Inflammatory macrophage treated with lipopolysaccharide for 4 hours (primary cell): ENCODE results near the gene PIP5K1C.
"Not testable (repeated sequence)": the region's sequence is repeated elsewhere in the genome, so short reads cannot be mapped to it uniquely, and the experiment has no call there.

ENCODE experiments used
- DNase-seq: peaks from one replicate; pipeline ENCODE4 v3.0.0-alpha.2; 2020

Gene PIP5K1C

DNA sequence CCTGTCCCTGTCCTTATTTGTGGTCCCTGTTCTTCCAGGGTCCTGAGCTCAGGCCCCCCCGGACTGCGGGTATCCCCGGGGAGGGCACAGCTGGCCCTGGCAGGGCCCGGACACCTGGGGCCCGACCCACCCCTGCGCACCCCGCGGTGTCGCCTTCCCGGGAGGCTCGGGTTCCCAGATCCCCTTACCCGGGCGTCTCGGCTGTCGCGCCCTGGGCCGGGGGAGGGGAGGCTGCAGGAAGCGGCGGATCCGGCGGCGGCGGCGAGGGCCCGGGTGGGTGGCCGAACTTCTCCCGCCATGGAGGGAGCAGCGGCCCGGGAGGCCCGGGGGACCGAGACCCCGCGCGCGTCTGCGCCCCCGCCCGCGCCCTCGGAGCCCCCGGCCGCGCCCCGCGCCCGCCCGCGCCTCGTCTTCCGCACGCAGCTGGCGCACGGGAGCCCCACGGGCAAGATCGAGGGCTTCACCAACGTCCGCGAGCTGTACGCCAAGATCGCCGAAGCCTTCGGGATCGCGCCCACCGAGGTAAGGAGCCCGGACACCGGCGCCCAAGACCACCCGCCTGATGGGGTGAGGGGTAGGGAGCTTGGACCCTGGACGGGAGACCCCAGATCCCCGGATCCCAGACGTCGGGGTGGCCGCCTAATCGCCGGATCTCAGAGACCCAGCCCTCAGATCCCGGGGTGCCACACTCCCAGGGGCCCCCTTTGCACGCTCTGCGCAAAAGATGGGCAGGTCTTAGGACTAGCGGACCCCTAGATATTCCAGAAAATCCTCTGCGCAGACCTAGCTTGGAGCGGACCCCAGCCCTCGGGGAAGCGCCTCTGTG is 114.8 kb downstream of the PIP5K1C start, which contains the start of gene GIPC3:
Gene GIPC3 (plus strand): TSS at position 178 of the 826 bp plus-strand sequence. CDS start 120 bp downstream, at position 298.
- DNase-seq = no peak

DNA sequence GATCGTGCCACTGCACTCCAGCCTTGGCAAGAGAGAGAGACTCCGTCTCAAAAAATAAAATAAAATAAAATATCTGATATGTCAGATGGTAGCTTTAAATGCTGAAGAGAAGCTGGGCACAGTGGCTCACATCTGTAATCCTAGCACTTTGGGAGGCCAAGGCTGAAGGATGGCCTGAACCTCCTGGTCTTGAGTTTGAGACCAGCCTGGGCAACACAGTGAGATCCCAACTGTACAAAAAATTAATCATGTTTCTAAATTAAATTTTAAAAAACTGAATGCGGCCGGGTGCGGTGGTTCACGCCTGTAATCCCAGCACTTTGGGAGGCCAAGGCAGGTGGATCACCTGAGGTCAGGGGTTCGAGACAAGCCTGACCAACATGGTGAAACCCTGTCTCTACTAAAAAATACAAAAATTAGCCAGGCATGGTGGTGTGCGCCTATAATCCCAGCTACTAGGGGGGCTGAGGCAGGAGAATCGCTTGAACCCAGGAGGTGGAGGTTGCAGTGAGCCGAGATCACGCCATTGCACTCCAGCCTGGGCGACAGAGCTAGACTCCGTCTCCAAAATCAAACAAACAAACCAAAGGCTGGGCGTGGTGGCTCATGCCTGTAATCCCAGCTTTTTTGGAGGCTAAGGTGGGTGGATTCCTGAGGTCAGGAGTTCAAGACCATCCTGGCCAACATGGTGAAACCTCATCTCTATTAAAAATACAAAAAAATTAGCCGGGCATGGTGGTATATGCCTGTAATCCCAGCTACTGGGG is 116.0 kb downstream of the PIP5K1C start:
- not testable (repeated sequence) for DNase-seq

GRCh38 chr19:3581792-3582191 is 118.5 kb downstream of the PIP5K1C start:
- DNase-seq = not testable (repeated sequence)
